GM18909 (cell line): ENCODE data around the gene BEST3.

Experiments
- ATAC-seq: cut with Tn5 transposase; IDR thresholded peaks from one replicate; pipeline ENCODE4 v1.9.1; 2021; ENCODE audit warnings: mild to moderate bottlenecking; ENCODE audit not compliant: unreplicated experiment, poor library complexity

BEST3 gene

GRCh38 chr12:69698769-69699540, at the start of gene BEST3:
Gene BEST3, minus strand, starts transcription at chr12:69699303. Its CDS starts 1,505 bp downstream, at chr12:69697798.
- ATAC-seq, result no peak

GRCh38 chr12:69744109-69744508, 45.0 kb upstream of the BEST3 start:
- no peak for ATAC-seq

GRCh38 chr12:69739287-69740191, 40.4 kb upstream of the BEST3 start:
- peak; percentile 45 for ATAC-seq

- peak; percentile 87 for ATAC-seq
These were observed 39.5 kb upstream of the BEST3 start, which contains the start of gene RAB3IP for GRCh38 chr12:69738351-69739286. Gene RAB3IP, plus strand, starts transcription at chr12:69738860. Its CDS starts 16,549 bp downstream, at chr12:69755409.

- ATAC-seq, result no peak
These were observed 34.5 kb upstream of the BEST3 start for GRCh38 chr12:69733638-69734037.

- ATAC-seq, result no peak
These were observed 33.0 kb upstream of the BEST3 start for GRCh38 chr12:69732088-69732487.

GRCh38 chr12:69726922-69727321, 27.8 kb upstream of the BEST3 start:
- ATAC-seq, result no peak

- no peak for ATAC-seq
These were observed 21.6 kb upstream of the BEST3 start for GRCh38 chr12:69720750-69721149.

- no peak for ATAC-seq
These were observed 20.5 kb upstream of the BEST3 start for GRCh38 chr12:69719336-69720316.

GRCh38 chr12:69714542-69714941, 15.4 kb upstream of the BEST3 start:
- ATAC-seq, result no peak

GRCh38 chr12:69712826-69713225, 13.7 kb upstream of the BEST3 start:
- no peak for ATAC-seq

GRCh38 chr12:69708649-69709048, 9.5 kb upstream of the BEST3 start:
- ATAC-seq, result no peak

- ATAC-seq, result no peak
These were observed 5.3 kb upstream of the BEST3 start for GRCh38 chr12:69704357-69704756.

- no peak for ATAC-seq
These were observed 4.1 kb upstream of the BEST3 start for GRCh38 chr12:69703146-69703642.

- no peak for ATAC-seq
These were observed 2.7 kb upstream of the BEST3 start for GRCh38 chr12:69701826-69702225.

- ATAC-seq, result no peak
These were observed 1.0 kb downstream of the BEST3 start for GRCh38 chr12:69698054-69698453.

- no peak for ATAC-seq
These were observed 5.0 kb downstream of the BEST3 start for GRCh38 chr12:69694123-69694522.

- no peak for ATAC-seq
These were observed 9.5 kb downstream of the BEST3 start for GRCh38 chr12:69689638-69690037.
